GM12878 (cell line): ENCODE results near the gene OR1F1. TPM values are rescaled to one million over a fixed set of nuclear protein-coding genes. Genes with fewer than 3 reads are reported as not detected.
"Not testable (repeated sequence)": the region's sequence is repeated elsewhere in the genome, so short reads cannot be mapped to it uniquely, and the experiment has no call there.

Experiments used
- ATAC-seq: fragments of 200-7000 bp; cut with Tn5 transposase; 3 replicates; pipeline ENCODE4 v1.9.1; 2020; ENCODE audit warnings: mild to moderate bottlenecking, moderate library complexity
- BruUV-seq: library from RNA; stranded (reverse); fragments of 400-500 nt; replicated peaks from 2 replicates; lab custom pipeline; 2021; lab: Mats Ljungman, UMichigan
- CTCF ChIA-PET: fragments of 300-600 bp; sonication (Branson Sonifier 250); formaldehyde crosslinking; extraction: SDS; loops from one replicate; lab custom pipeline; 2021; ENCODE audit warnings: inconsistent platforms; lab: Yijun Ruan, JAX
- POLR2A ChIA-PET: fragments of 350-600 bp; formaldehyde crosslinking; extraction: SDS; loops from one replicate; lab custom pipeline; 2021; ENCODE audit warnings: inconsistent platforms; lab: Charles Lee
- RAD21 ChIA-PET: fragments of 300-600 bp; sonication (Branson Sonifier 250); formaldehyde crosslinking; loops from one replicate; lab custom pipeline; 2023; ENCODE audit warnings: antibody characterized with exemption; ENCODE audit not compliant: unreplicated experiment; lab: Charles Lee
- SMC1A ChIA-PET: fragments of 300-600 bp; sonication (Branson Sonifier 250); formaldehyde crosslinking; loops from one replicate; lab custom pipeline; 2023; ENCODE audit not compliant: unreplicated experiment, uncharacterized antibody; lab: Charles Lee
- DNase-seq: peaks from one replicate; pipeline ENCODE4 v3.0.0-alpha.2; 2011; ENCODE audit warnings: low read depth, low spot score
- FAIRE-seq: peaks from 3 replicates; lab custom pipeline; 2011; peaks lifted over from hg19 to GRCh38; lab: Jason Lieb, UNC
- H2AFZ ChIP-seq: 2 replicates; pipeline ENCODE4 v1.6.0; 2011; ENCODE audit warnings: low read depth, low read length, control low read depth; ENCODE audit not compliant: control insufficient read depth
- H3K27ac ChIP-seq: 2 replicates; pipeline ENCODE4 v1.5.1; 2011; ENCODE audit warnings: control low read depth; ENCODE audit not compliant: control insufficient read depth, insufficient read depth
- H3K27me3 ChIP-seq, 2 experiments: replicated peaks in 1 of 2; 2 replicates each; pipeline versions ENCODE4 v1.6.0 to v1.6.1; 2011; ENCODE audit warnings: low read length in 1 of 2; ENCODE audit not compliant: control insufficient read depth in 2 of 2, insufficient read depth in 2 of 2
- H3K36me3 ChIP-seq, 2 experiments: 2 replicates each; pipeline ENCODE4 v1.5.1; 2011; ENCODE audit warnings: low read length in 1 of 2; ENCODE audit not compliant: control insufficient read depth in 2 of 2, insufficient read depth in 2 of 2
- H3K4me1 ChIP-seq: 2 replicates; pipeline ENCODE4 v1.6.1; 2011; ENCODE audit warnings: mild to moderate bottlenecking, low read length, moderate library complexity, mixed read lengths; ENCODE audit not compliant: control insufficient read depth, insufficient read depth
- H3K4me2 ChIP-seq: 2 replicates; pipeline ENCODE4 v1.6.0; 2011; ENCODE audit warnings: control low read depth; ENCODE audit not compliant: control insufficient read depth, insufficient read depth
- H3K4me3 ChIP-seq: fragments of 200-600 bp; sonication (generic); 2 replicates; pipeline ENCODE4 v1.5.1; 2016
- H3K79me2 ChIP-seq: 2 replicates; pipeline ENCODE4 v1.6.0; 2011; ENCODE audit warnings: low read length; ENCODE audit not compliant: control insufficient read depth, insufficient read depth
- H3K9ac ChIP-seq: 2 replicates; pipeline ENCODE4 v1.8.0; 2011; ENCODE audit warnings: low read length, control low read depth, mixed read lengths; ENCODE audit not compliant: control insufficient read depth, insufficient read depth
- H3K9me3 ChIP-seq: replicated peaks from 3 replicates; pipeline ENCODE4 v1.5.1; 2011; ENCODE audit warnings: mild to moderate bottlenecking, low read length; ENCODE audit not compliant: control insufficient read depth, insufficient read depth
- H4K20me1 ChIP-seq: 2 replicates; pipeline ENCODE4 v1.6.0; 2011; ENCODE audit not compliant: control insufficient read depth, insufficient read depth
- CREB1 ChIP-seq: IDR thresholded peaks from 2 replicates; pipeline ENCODE4 v1.6.1; 2012; ENCODE audit warnings: low read depth, mild to moderate bottlenecking, inconsistent platforms
- MEF2B ChIP-seq: fragments of 450-650 bp; IDR thresholded peaks from 2 replicates; pipeline ENCODE4 v1.6.1; 2018; ENCODE audit warnings: mild to moderate bottlenecking, moderate library complexity; ENCODE audit not compliant: partially characterized antibody, poor library complexity, severe bottlenecking
- NR2C1 ChIP-seq: fragments of 450-650 bp; IDR thresholded peaks from 2 replicates; pipeline ENCODE4 v1.6.1; 2017; ENCODE audit warnings: antibody characterized with exemption, mild to moderate bottlenecking, moderate library complexity
- NRF1 ChIP-seq: conservative IDR thresholded peaks from 2 replicates; pipeline ENCODE4 v1.6.1; 2011; ENCODE audit warnings: mild to moderate bottlenecking, low read depth, low read length, improper control_type of control experiment
- SMC3 ChIP-seq: IDR thresholded peaks from 2 replicates; pipeline ENCODE4 v1.6.1; 2011; ENCODE audit warnings: low read length, improper control_type of control experiment, borderline replicate concordance
- WGBS: methylation state at CpG from one replicate; pipeline ENCODE4 v1.1.6; 2016; ENCODE audit warnings: low lambda C conversion rate; ENCODE audit not compliant: insufficient replicate concordance, insufficient coverage; ENCODE audit errors: missing lambda C conversion rate; 5-methylcytosine and 5-hydroxymethylcytosine counted together
- in situ Hi-C: fragments of 300-500 bp; cut with MboI; formaldehyde crosslinking; loops from 9 replicates; pipeline ENCODE4 v1.14.3; 2018; ENCODE audit warnings: mixed read lengths
- intact Hi-C: fragments of 100-400 bp; cut with micrococcal nuclease; formaldehyde crosslinking; loops from one replicate; pipeline ENCODE4 v1.14.2; 2022; ENCODE audit not compliant: unreplicated experiment
- polyA plus RNA-seq, 11 experiments: library from polyadenylated mRNA; depleted of rRNA in 4 of 11; unstranded in 6 of 11; stranded (reverse) in 5 of 11; fragments of >200 nt; fragmentation: Nextera tagmentation in 4 of 11; fragmentation: Illumina TruSeq in 1 of 11; extraction: Ambion mirVana in 4 of 11; extraction: Trizol in 1 of 11; gene quantifications; 1 replicate in 1 of 11; 2 replicates in 10 of 11; pipeline versions ENCODE4 v1.2.1 to v1.2.3, GENCODE V29; 2011 to 2016; ENCODE audit warnings: inconsistent platforms in 2 of 11, missing spikeins in 2 of 11, low read depth in 1 of 11
- total RNA-seq, 4 experiments: library from RNA; depleted of rRNA in 3 of 4; stranded (reverse); fragments of >200 nt in 3 of 4; fragmentation: Illumina TruSeq in 1 of 4; extraction: Trizol in 1 of 4; gene quantifications; 2 replicates each; pipeline versions ENCODE4 v1.2.1 to v1.2.3, GENCODE V29; 2013 to 2021
- TF ChIP-seq, protein P1 (sequence below): IDR thresholded peaks from 2 replicates; pipeline ENCODE4 v1.6.1; 2012; ENCODE audit warnings: low read depth, low read length, improper control_type of control experiment
- TF ChIP-seq, protein P2 (sequence below): fragments of 450-650 bp; formaldehyde crosslinking; IDR thresholded peaks from 2 replicates; pipeline ENCODE4 v1.5.0; 2022; ENCODE audit warnings: mild to moderate bottlenecking, missing genetic modification characterization

OR1F1 gene
- total and polyA plus RNA-seq, 10 of the 15 experiments (the other 5 are each of a cell fraction or from before 2014, with no cell fraction given): 0.10 to 0.14 (median 0.12) TPM; not detected in 7

DNA sequence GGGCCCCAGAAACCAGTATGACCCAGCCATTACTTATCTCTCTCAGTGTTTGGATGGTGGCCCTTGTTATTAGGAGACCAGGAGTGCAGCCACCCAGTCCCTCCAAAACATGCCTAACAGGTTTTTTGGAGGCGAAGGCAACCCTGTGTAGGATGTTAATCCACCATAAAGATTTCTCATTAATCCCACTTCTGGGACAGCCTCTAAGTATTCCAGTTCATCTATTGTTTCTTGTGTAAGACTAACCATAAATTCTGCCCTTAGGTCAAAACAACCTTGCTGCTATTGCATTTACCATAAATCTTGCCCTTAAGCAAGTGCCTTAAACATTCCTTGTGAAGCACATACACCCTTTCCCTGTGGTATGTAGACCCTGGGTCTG is 21.5 kb upstream of the OR1F1 start (continued):
- TF ChIP-seq, protein P1, sequence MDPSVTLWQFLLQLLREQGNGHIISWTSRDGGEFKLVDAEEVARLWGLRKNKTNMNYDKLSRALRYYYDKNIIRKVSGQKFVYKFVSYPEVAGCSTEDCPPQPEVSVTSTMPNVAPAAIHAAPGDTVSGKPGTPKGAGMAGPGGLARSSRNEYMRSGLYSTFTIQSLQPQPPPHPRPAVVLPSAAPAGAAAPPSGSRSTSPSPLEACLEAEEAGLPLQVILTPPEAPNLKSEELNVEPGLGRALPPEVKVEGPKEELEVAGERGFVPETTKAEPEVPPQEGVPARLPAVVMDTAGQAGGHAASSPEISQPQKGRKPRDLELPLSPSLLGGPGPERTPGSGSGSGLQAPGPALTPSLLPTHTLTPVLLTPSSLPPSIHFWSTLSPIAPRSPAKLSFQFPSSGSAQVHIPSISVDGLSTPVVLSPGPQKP: no peak
- TF ChIP-seq MEF2B: no peak
- TF ChIP-seq CREB1: no peak
- TF ChIP-seq SMC3: no peak
- TF ChIP-seq NRF1: no peak
- TF ChIP-seq, protein P2, sequence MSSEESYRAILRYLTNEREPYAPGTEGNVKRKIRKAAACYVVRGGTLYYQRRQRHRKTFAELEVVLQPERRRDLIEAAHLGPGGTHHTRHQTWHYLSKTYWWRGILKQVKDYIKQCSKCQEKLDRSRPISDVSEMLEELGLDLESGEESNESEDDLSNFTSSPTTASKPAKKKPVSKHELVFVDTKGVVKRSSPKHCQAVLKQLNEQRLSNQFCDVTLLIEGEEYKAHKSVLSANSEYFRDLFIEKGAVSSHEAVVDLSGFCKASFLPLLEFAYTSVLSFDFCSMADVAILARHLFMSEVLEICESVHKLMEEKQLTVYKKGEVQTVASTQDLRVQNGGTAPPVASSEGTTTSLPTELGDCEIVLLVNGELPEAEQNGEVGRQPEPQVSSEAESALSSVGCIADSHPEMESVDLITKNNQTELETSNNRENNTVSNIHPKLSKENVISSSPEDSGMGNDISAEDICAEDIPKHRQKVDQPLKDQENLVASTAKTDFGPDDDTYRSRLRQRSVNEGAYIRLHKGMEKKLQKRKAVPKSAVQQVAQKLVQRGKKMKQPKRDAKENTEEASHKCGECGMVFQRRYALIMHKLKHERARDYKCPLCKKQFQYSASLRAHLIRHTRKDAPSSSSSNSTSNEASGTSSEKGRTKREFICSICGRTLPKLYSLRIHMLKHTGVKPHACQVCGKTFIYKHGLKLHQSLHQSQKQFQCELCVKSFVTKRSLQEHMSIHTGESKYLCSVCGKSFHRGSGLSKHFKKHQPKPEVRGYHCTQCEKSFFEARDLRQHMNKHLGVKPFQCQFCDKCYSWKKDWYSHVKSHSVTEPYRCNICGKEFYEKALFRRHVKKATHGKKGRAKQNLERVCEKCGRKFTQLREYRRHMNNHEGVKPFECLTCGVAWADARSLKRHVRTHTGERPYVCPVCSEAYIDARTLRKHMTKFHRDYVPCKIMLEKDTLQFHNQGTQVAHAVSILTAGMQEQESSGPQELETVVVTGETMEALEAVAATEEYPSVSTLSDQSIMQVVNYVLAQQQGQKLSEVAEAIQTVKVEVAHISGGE (CRISPR knock-in tag): no peak
- no peak for TF ChIP-seq NR2C1

DNA sequence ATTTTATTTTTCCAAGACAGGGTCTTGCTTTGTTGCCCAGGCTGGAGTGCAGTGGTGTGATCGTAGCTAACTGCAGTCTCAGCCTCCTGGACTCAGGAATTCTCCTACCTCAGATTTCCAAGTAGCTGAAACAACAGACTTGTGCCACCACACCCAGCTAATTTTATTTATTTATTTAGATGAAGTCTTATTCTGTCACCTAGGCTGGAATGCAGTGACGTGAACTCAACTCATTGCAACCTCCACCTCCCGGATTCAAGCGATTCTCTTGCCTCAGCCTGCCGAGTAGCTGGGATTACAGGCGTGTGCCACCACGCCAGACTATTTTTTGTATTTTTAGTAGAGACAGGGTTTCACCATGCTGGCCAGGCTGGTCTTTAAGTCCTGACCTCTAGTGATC is 19.3 kb upstream of the OR1F1 start:
- H3K4me3 ChIP-seq, H3K27me3 ChIP-seq, FAIRE-seq, H2AFZ ChIP-seq, intact Hi-C loops, H3K27ac ChIP-seq, H3K36me3 ChIP-seq, H3K9ac ChIP-seq, H3K9me3 ChIP-seq, DNase-seq, in situ Hi-C loops, BruUV-seq, H3K4me2 ChIP-seq, H4K20me1 ChIP-seq, ATAC-seq, H3K79me2 ChIP-seq: not testable (repeated sequence)
- POLR2A ChIA-PET: interaction anchor here (1.6 to 1.9 kb wide), 3 partner anchors 10 to 63 kb away, joined by 4 to 6 read pairs (median 4); no protein-coding TSS in a partner anchor
- CTCF ChIA-PET: interaction anchor here (0.6 to 6.0 kb wide), 14 partner anchors 11 to 203 kb away, joined by 3 to 56 read pairs (median 5); partner anchors contain the start of genes IL32 and ZNF213
- RAD21 ChIA-PET: interaction anchor here (1.0 to 2.4 kb wide), 5 partner anchors 10 to 110 kb away, joined by 3 to 11 read pairs (median 4); no protein-coding TSS in a partner anchor
- peaks cover 25% of the 10 kb centered on the region for H3K4me1 ChIP-seq
- WGBS: 71% methylated on average over 7 of the region's 7 CpGs
- SMC1A ChIA-PET: interaction anchor here (0.7 to 2.6 kb wide), 7 partner anchors 11 to 137 kb away, joined by 3 to 10 read pairs (median 5); partner anchors contain the start of gene ZNF213
